K562 (cell line): ENCODE measurements around the gene DOP1B.

Experiments
- FOXK1 ChIP-seq: sonication (generic); formaldehyde crosslinking; IDR thresholded peaks from 2 replicates; pipeline ENCODE4 v1.8.0; 2022; ENCODE audit warnings: missing genetic modification reagents, mild to moderate bottlenecking, borderline replicate concordance
- NFIC ChIP-seq: fragments of 450-650 bp; IDR thresholded peaks from 2 replicates; pipeline ENCODE4 v1.6.1; 2017; ENCODE audit warnings: mild to moderate bottlenecking, inconsistent platforms
- ZNF274 ChIP-seq: IDR thresholded peaks from 2 replicates; pipeline ENCODE4 v1.6.1; 2011; ENCODE audit warnings: low read depth, mild to moderate bottlenecking, low read length, moderate library complexity, borderline replicate concordance

GRCh38 chr21:36179145-36179544 is 22.5 kb downstream of the DOP1B start:
- TF ChIP-seq NFIC: no peak
- no peak for TF ChIP-seq FOXK1 (CRISPR knock-in tag)
- TF ChIP-seq ZNF274: no peak
